Neural crest cell (in vitro differentiated cells): ENCODE results near the gene ZNF813. TPM values are rescaled to one million over a fixed set of nuclear protein-coding genes. Genes with fewer than 3 reads are reported as not detected.

Source experiments
- total RNA-seq: library from RNA; stranded (reverse); gene quantifications from 2 replicates; pipeline ENCODE4 v1.2.1, GENCODE V29; 2021

Gene ZNF813
- total RNA-seq, 1 donor from 2014 or later, result 8.6 TPM

Other genes with a start within 250 kb of the ZNF813 start
- gene ZNF677, start 212.9 kb upstream of the ZNF813 start, total RNA-seq, result 26.3 and 27.0 TPM in 2 replicates
- not detected in 2 replicates for gene VN1R2, start 209.4 kb upstream of the ZNF813 start, total RNA-seq
- gene VN1R4, start 200.0 kb upstream of the ZNF813 start, total RNA-seq, result not detected in 2 replicates
- gene ZNF845, start 134.0 kb upstream of the ZNF813 start, total RNA-seq, result 7.9 and 8.2 TPM in 2 replicates
- gene ZNF525, start 102.0 kb upstream of the ZNF813 start, total RNA-seq, result 6.9 and 8.4 TPM in 2 replicates
- gene ZNF765, start 72.6 kb upstream of the ZNF813 start, total RNA-seq, result 10.1 and 10.8 TPM in 2 replicates
- 10.0 and 10.5 TPM in 2 replicates for gene ZNF761, start 35.7 kb upstream of the ZNF813 start, total RNA-seq
- 36.6 and 41.7 TPM in 2 replicates for gene ZNF331, start 70.4 kb downstream of the ZNF813 start, total RNA-seq
- not detected in 2 replicates for gene DPRX, start 164.3 kb downstream of the ZNF813 start, total RNA-seq